ENCODE measurements around the gene PTPRT. TPM values are rescaled to one million over a fixed set of nuclear protein-coding genes. Genes with fewer than 3 reads are reported as not detected.

PTPRT gene
- total and polyA plus RNA-seq, 2 of the 13 experiments (the other 11 are each of a cell fraction or from before 2014, with no cell fraction given) = under 0.01 to 0.09 TPM

GRCh38 chr20:42026599-42026998, 1163.1 kb downstream of the PTPRT start:
- Histone ChIP-seq H3K4me2 (ENCODE audit: low read depth, low read length) (no peak overlapping the region), H3K27me3 (ENCODE audit: control insufficient read depth in 1 of 2, insufficient read depth in 2 of 2, low read length in 2 of 2) (no peaks in the 10 kb centered on the region), H3K4me1 (ENCODE audit: insufficient read depth, low read length) (no peaks in the 10 kb centered on the region), H2AFZ (ENCODE audit: low read length) (no peak overlapping the region), H4K20me1 (ENCODE audit: insufficient read depth, low read length) (no peaks in the 10 kb centered on the region), H3K27ac (ENCODE audit: extremely low read length, insufficient read depth, low read length) (no peak overlapping the region), H3K9me3 (ENCODE audit: low read length) (no peaks in the 10 kb centered on the region), H3K36me3 (replicated peaks in 1 of 2; ENCODE audit: control insufficient read depth in 1 of 2, insufficient read depth in 2 of 2, low read length in 2 of 2) (no peaks in the 10 kb centered on the region), H3K9ac (ENCODE audit: insufficient read depth, low read depth, low read length) (no peak overlapping the region), H3K4me3 (replicated peaks in 1 of 3; ENCODE audit: insufficient read depth in 1 of 3, low read depth in 2 of 3, low read length in 3 of 3) (no peak overlapping the region), H3K79me2 (ENCODE audit: insufficient read depth, low read length) (no peaks in the 10 kb centered on the region)
- FAIRE-seq (no peak), ATAC-seq (no peak), DNase-seq (ENCODE audit: low spot score) (no peak)
- no TSS peak for BruUV-seq (replicated peaks)
- intact Hi-C loops (cut with micrococcal nuclease; ENCODE audit: unreplicated experiment) = no loop called here
- ChIA-PET POLR2A (no interaction called here), CTCF (ENCODE audit: low intra/inter-chr PET ratio, low total read pairs) (no interaction called here)
- in situ Hi-C loops (cut with HindIII; ENCODE audit: extremely low pct_ligation_motif_present, low pct_unique_long_range_greater_than_20kb) = no loop called here
- 11% methylated on average over 4 of the region's 4 CpGs for WGBS (ENCODE audit: low lambda C conversion rate)
- peak; percentile 77 for TF ChIP-seq MNT (IDR thresholded peaks at IDR 0.05)
- TF ChIP-seq ZNF460 (CRISPR knock-in tag; IDR thresholded peaks at IDR 0.05; ENCODE audit: borderline replicate concordance) = no peak
- no peak for TF ChIP-seq KAT2B (IDR thresholded peaks at IDR 0.05; ENCODE audit: borderline replicate concordance, low read depth, low read length)

GRCh38 chr20:42024653-42025052, 1165.1 kb downstream of the PTPRT start:
- no peak for DNase-seq (ENCODE audit: low spot score)
- no TSS peak for BruUV-seq (replicated peaks)
- under 1% methylated on average over 5 of the region's 5 CpGs for WGBS (ENCODE audit: low lambda C conversion rate)
- H2AFZ ChIP-seq (ENCODE audit: low read length) = no peak overlapping the region
- H3K36me3 ChIP-seq (replicated peaks in 1 of 2; ENCODE audit: control insufficient read depth in 1 of 2, insufficient read depth in 2 of 2, low read length in 2 of 2) = no peaks in the 10 kb centered on the region
- no peaks in the 10 kb centered on the region for H3K9me3 ChIP-seq (ENCODE audit: low read length)
- H4K20me1 ChIP-seq (ENCODE audit: insufficient read depth, low read length) = no peaks in the 10 kb centered on the region
- TF ChIP-seq ZFP37 (CRISPR knock-in tag; IDR thresholded peaks at IDR 0.05; ENCODE audit: borderline replicate concordance) = peak; percentile 88; the same call in 1 of the 2 replicates
- peak; percentile 55; the same call in 1 of the 2 replicates for TF ChIP-seq STAT5B (CRISPR knock-in tag; IDR thresholded peaks at IDR 0.05)
- TF ChIP-seq ZFP41 (CRISPR knock-in tag; IDR thresholded peaks at IDR 0.05; ENCODE audit: borderline replicate concordance) = 0 out of 2 replicates have a peak, but pooled peaks have one; percentile 30
- TF ChIP-seq GATAD2A (CRISPR knock-in tag; IDR thresholded peaks at IDR 0.05) = no peak
- TF ChIP-seq REST (IDR thresholded peaks at IDR 0.05; ENCODE audit: borderline replicate concordance in 1 of 2, low read depth in 1 of 2, low read length in 2 of 2) = peak; percentile 78 to 96
- TF ChIP-seq ZNF557 (CRISPR knock-in tag; IDR thresholded peaks at IDR 0.05) = 0 out of 2 replicates have a peak, but pooled peaks have one; percentile 26
- TF ChIP-seq MIER2 (CRISPR knock-in tag; IDR thresholded peaks at IDR 0.05) = peak; percentile 98
- 0 out of 2 replicates have a peak, but pooled peaks have one; percentile 27 for TF ChIP-seq ZSCAN9 (CRISPR knock-in tag; IDR thresholded peaks at IDR 0.05; ENCODE audit: borderline replicate concordance)
- TF ChIP-seq WIZ (CRISPR knock-in tag; IDR thresholded peaks at IDR 0.05) = peak; percentile 93; the same call in 1 of the 2 replicates
- TF ChIP-seq RAD51 (IDR thresholded peaks at IDR 0.05; ENCODE audit: borderline replicate concordance) = no peak
- peak; percentile 97 for TF ChIP-seq EHMT2 (IDR thresholded peaks at IDR 0.05; ENCODE audit: borderline replicate concordance, low read depth, low read length)
- CTCF ChIA-PET (ENCODE audit: low intra/inter-chr PET ratio, low total read pairs) = no interaction called here
- no peak overlapping the region for H3K4me3 ChIP-seq (replicated peaks in 1 of 3; ENCODE audit: insufficient read depth in 1 of 3, low read depth in 2 of 3, low read length in 3 of 3)
- no peaks in the 10 kb centered on the region for H3K4me1 ChIP-seq (ENCODE audit: insufficient read depth, low read length)
- no peak for ATAC-seq
- intact Hi-C loops (cut with micrococcal nuclease; ENCODE audit: unreplicated experiment) (no loop called here), in situ Hi-C loops (cut with HindIII; ENCODE audit: extremely low pct_ligation_motif_present, low pct_unique_long_range_greater_than_20kb) (no loop called here)
- H3K9ac ChIP-seq (ENCODE audit: insufficient read depth, low read depth, low read length) = no peak overlapping the region
- POLR2A ChIA-PET = no interaction called here
- no peaks in the 10 kb centered on the region for H3K27me3 ChIP-seq (ENCODE audit: control insufficient read depth in 1 of 2, insufficient read depth in 2 of 2, low read length in 2 of 2)
- peak; percentile 66 for FAIRE-seq
- no peak overlapping the region for H3K4me2 ChIP-seq (ENCODE audit: low read depth, low read length)
- H3K79me2 ChIP-seq (ENCODE audit: insufficient read depth, low read length) = no peaks in the 10 kb centered on the region
- H3K27ac ChIP-seq (ENCODE audit: extremely low read length, insufficient read depth, low read length) = no peak overlapping the region
